ENCODE data around the gene MTERF4.

MTERF4 gene

DNA sequence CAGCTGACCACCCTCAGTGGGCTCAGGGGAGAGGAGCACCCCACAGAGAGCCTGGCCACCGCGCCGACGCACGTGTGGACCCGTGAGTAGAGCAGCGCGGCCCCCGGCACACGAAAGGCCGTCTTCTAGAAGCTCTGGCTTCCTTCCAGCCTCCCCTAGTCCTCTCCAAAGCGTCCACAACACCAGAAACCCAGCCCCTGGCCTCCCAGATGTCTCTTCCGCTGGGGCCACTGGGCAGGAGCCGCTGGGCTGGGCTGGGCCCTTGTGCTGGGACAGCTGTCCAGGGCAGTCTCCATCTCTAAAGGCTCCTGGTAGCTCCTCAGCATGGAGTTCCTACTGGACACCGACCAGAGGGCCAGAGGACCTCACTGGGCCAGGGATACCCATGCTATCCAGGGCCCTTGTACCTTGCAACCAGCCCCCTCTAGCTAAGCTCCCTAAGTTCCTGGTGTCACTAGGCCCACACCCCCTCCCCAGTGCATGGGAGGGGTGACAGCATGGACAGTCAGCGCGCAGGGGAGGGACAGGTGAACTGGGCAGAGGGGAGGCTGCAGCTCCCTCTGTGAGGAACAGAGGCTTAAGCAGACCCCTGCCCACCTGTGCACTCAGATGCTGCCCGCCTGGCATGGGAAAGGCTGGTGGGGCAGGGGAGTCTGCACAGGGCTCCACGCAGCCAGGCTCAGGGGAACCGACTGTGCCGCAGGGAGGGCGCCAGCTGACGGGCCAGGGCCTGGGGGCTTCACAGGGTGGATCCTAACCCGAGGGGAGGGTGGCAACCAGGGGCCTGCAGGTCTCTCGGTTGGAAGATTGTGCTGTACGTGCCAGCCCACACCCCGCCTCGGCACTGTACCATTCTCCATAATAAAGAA, 32.9 kb downstream of the MTERF4 start:
- no peak for DNase-seq (ENCODE audit: low read depth)

- no peak for DNase-seq (ENCODE audit: low read depth)
Observed at GRCh38 chr2:241068136-241068941, 33.7 kb downstream of the MTERF4 start.

DNA sequence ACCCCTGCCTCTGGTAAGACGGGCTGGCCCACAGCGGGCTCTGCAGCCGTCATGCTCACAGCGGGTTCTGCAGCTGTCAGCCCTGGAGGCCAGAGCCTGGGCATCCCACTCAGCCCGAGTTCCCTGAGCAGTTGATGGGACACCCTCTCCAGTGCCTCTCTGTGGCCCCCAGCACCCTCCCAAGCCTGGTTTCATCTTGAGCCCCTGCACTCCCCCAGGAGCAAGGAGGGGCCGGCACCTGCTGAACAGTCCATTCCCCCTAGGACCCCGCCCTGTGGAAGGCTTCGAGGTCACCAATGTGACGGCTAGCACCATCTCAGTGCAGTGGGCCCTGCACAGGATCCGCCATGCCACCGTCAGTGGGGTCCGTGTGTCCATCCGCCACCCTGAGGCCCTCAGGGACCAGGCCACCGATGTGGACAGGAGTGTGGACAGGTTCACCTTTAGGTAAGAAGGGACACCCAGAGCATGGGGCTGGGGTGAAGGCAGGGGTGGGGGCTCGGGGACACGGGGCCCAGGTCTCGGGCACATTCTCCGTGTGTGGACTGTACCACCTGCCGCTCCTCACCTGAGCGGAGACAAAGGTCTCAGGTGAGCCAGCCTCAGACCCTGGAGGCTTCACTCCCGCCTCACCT, 34.5 kb downstream of the MTERF4 start:
- no peak for DNase-seq (ENCODE audit: low read depth)

- no peak for DNase-seq (ENCODE audit: low read depth)
Observed at GRCh38 chr2:241066893-241067341, 35.2 kb downstream of the MTERF4 start.

- no peak for DNase-seq (ENCODE audit: low read depth)
Observed at GRCh38 chr2:241066171-241066892, 35.8 kb downstream of the MTERF4 start.

- no peak for DNase-seq (ENCODE audit: low read depth)
Observed at GRCh38 chr2:241065355-241065803, 36.7 kb downstream of the MTERF4 start.

DNA sequence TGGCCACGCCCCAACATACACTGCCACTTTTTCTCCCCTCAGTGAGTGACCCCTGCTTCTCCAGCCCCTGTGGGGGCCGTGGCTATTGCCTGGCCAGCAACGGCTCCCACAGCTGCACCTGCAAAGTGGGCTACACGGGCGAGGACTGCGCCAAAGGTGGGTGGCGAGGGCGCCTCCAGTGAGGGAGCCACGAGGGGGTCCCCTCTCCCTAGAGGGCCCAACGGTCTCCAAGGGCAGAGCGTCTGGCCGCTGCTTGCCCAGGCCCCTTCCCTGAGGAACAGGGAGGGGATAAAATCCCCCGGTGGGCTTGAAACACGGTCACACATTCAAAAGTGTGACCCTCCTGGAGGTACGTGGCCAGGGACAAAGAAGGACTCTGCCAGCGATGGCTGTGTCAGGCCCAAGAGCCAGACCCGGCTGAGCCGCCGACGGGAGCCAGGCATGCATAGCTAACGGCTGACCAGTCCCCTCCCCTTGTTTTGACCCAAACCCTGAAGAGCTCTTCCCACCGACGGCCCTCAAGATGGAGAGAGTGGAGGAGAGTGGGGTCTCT, 37.2 kb downstream of the MTERF4 start:
- DNase-seq (ENCODE audit: low read depth): no peak

- peak; percentile 17 for DNase-seq (ENCODE audit: low read depth)
Observed at GRCh38 chr2:241064008-241064801, 37.9 kb downstream of the MTERF4 start.

DNA sequence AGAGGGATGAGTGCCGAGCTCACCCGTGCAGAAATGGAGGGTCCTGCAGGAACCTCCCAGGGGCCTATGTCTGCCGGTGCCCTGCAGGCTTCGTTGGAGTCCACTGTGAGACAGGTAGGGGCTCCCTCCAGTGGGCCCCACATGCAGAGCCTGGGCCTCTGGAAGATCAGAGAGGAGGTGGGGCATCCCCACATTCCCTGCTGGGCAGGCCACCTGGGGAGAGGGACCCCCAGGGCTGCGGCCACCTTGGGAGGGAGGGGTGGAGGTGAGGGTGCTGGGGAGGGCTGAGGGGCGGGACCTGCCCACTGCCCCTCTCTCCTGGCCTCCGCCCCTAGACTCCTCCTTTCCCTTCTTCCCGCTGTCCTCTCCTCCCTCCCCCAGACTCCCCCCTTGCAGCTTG, 38.5 kb downstream of the MTERF4 start:
- DNase-seq (ENCODE audit: low read depth): no peak

- DNase-seq (ENCODE audit: low read depth): no peak
Observed at GRCh38 chr2:241063093-241063551, 39.0 kb downstream of the MTERF4 start.

DNA sequence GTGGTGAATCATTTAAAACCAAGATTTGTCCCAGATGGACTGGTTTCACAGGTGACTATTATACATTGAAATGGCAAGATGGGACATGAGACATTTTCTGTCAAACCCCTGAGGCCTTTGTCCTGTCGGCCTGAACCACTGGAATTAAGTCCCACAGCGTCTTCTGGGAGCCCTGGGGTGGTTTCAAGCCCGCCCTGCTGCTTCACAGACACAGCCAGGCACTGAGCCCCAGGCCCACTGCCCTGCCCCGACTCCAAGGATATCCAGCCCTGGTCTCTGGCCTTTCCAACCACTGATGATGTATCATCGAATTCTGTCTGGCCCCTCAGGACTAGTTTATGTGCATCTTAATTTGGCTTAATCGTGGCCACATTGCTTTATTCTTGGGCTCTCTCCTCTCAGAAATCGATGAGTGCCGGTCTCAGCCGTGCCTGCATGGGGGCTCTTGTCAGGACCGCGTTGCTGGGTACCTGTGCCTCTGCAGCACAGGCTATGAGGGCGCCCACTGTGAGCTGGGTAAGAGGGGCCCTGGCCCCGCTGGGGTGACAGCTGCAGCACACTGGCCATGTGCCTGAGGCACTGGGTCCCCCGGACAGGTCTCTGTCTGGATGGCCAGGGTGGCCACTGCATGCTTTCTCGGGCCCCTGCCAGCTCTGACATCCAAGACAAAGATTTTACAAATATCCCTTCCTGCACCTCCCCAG, 39.5 kb downstream of the MTERF4 start:
- no peak for DNase-seq (ENCODE audit: low read depth)

- no peak for DNase-seq (ENCODE audit: low read depth)
Observed at GRCh38 chr2:241061275-241061674, 40.8 kb downstream of the MTERF4 start.

DNA sequence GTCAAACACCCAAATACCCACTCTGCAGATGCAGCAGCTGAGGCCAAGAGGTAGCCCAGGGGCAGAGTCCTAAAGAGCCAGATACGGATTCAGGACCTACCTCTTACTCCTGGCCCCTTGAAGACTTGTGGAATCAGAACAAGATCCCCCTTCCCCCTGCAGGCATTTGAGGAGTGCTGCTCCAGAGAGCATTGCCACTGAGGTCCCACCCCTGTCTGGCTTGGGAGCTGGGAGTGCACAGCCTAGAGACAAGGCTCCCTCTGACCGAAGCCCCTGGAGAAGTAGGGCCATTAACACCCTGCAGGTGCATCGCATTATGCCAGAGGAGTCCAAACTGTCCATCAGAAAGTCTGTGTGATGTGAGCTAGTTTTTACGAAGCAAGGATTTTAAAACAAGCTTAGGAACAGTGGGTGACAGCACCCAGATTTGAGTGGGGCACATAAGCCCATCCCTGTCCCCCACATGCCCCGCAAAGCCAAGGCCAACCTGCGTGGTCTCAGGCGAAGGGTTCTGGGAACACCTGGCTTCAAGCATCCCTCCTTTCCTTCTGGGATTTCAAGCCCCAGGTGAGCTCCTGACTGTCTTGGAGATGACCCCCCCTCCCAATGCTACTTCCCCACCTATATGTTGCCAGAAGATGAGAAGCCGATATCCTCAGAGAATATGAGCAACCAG, 48.4 kb downstream of the MTERF4 start:
- no peak for DNase-seq (ENCODE audit: low read depth)

DNA sequence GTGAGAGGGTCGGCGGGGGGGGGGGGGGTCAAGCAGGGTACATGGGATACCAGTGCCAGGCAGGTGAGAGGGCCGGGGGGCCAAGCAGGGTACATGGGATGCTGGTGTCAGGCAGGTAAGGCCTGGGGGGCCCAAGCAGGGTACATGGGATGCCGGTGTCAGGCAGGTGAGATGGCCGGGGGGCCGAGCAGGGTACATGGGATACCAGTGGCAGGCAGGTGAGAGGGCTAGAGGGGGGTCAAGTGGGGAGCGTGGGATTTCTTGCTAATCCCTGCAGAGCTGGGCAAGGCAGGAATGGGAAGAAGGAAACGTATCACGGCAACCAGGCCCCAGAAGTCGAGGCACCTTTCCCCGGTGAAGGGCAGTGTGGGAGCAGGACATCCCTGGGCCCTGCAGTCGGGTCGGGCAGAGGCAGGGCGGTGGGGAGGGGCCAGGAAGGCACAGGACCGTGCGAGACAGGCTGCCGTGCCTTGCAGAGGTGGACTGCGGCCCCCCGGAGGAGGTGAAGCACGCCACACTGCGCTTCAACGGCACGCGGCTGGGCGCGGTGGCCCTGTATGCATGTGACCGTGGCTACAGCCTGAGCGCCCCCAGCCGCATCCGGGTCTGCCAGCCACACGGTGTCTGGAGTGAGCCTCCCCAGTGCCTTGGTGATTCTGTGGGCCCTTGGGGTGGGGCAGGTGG, 49.3 kb downstream of the MTERF4 start:
- no peak for DNase-seq (ENCODE audit: low read depth)

DNA sequence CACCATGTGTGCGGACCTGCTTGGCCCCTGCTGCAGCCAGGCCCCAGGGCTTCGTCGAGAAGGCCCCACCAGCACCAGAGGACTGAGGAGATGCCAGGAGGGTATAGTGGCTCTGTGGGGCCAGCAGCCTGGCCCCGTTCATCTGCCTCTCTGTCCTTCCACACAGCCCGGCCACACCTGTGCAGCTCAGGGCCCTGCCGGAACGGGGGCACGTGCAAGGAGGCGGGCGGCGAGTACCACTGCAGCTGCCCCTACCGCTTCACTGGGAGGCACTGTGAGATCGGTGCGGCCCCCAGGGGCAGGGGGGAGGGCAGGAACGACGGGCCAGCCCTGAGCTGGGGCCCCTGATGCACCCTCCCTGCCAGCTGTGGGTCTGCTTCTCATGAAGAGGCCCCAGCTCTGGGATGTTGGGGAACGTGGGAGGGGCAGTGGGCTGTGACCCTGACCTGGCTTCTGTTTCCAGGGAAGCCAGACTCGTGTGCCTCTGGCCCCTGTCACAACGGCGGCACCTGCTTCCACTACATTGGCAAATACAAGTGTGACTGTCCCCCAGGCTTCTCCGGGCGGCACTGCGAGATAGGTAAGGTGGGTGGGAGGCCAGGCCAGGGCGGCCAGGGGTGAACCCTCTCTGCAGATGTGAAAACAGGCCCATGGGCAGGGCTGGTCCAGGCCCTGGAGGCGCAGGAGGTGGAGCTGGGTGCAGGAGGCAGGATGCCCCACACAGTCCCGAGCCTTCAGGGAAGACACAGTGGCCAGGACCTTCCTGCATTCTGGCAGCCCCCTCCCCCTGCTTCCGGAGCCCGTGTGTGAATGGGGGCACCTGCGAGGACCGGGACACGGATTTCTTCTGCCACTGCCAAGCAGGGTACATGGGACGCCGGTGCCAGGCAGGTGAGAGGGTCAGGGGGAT, 50.3 kb downstream of the MTERF4 start:
- no peak for DNase-seq (ENCODE audit: low read depth)

- DNase-seq (ENCODE audit: low read depth): no peak
Observed at GRCh38 chr2:241050624-241051577, 51.2 kb downstream of the MTERF4 start.

Data from stimulated activated CD8-positive, alpha-beta memory T cell treated with anti-CD3 and anti-CD28 coated beads, Interleukin-12 subunit alpha, Interleukin-12 subunit beta, amount 100 ng/mL, for 4 hours (primary cell).